ENCODE results near the gene RNF114.

DNA sequence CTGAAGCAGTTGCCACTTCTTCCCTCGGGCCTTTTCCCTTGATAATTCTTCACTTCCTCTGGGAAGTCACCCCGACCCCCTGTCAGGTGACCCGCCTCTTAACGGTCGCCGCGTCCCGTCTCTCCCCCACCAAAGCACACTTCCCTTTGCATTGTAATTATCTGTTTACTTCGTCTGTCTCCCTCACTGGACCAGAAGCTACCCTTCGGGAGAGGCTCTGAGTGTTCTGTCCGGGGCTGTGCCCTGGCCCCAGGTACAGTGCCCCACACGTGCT lies 45.8 kb downstream of the RNF114 start:
- TF ChIP-seq HOXA7 (CRISPR knock-in tag; IDR thresholded peaks at IDR 0.05; ENCODE audit: borderline replicate concordance) (no peak), ZEB2 (tag by site-specific recombination; IDR thresholded peaks at IDR 0.05) (no peak)
- TF ChIP-seq, protein P1, sequence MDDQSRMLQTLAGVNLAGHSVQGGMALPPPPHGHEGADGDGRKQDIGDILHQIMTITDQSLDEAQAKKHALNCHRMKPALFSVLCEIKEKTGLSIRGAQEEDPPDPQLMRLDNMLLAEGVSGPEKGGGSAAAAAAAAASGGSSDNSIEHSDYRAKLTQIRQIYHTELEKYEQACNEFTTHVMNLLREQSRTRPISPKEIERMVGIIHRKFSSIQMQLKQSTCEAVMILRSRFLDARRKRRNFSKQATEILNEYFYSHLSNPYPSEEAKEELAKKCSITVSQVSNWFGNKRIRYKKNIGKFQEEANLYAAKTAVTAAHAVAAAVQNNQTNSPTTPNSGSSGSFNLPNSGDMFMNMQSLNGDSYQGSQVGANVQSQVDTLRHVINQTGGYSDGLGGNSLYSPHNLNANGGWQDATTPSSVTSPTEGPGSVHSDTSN (CRISPR knock-in tag; IDR thresholded peaks at IDR 0.05) = no peak
- TF ChIP-seq, protein P2, sequence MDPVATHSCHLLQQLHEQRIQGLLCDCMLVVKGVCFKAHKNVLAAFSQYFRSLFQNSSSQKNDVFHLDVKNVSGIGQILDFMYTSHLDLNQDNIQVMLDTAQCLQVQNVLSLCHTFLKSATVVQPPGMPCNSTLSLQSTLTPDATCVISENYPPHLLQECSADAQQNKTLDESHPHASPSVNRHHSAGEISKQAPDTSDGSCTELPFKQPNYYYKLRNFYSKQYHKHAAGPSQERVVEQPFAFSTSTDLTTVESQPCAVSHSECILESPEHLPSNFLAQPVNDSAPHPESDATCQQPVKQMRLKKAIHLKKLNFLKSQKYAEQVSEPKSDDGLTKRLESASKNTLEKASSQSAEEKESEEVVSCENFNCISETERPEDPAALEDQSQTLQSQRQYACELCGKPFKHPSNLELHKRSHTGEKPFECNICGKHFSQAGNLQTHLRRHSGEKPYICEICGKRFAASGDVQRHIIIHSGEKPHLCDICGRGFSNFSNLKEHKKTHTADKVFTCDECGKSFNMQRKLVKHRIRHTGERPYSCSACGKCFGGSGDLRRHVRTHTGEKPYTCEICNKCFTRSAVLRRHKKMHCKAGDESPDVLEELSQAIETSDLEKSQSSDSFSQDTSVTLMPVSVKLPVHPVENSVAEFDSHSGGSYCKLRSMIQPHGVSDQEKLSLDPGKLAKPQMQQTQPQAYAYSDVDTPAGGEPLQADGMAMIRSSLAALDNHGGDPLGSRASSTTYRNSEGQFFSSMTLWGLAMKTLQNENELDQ (tag by site-specific recombination; IDR thresholded peaks at IDR 0.05; ENCODE audit: low read depth) = no peak
